GM12865 (cell line): ENCODE measurements around the gene LBH.

Source experiments
- DNase-seq: peaks from one replicate; pipeline ENCODE4 v3.0.0; 2010; ENCODE audit warnings: low read depth
- H3K4me3 ChIP-seq: 2 replicates; pipeline ENCODE4 v1.5.1; 2011; ENCODE audit warnings: mild to moderate bottlenecking, low read depth, low read length, control low read depth
- TF ChIP-seq, protein P1 (sequence below): IDR thresholded peaks from 2 replicates; pipeline ENCODE4 v1.5.1; 2011; ENCODE audit warnings: low read length, control low read depth, low read depth, inconsistent platforms; ENCODE audit not compliant: insufficient read depth; ENCODE audit errors: missing control alignments

The LBH gene

DNA sequence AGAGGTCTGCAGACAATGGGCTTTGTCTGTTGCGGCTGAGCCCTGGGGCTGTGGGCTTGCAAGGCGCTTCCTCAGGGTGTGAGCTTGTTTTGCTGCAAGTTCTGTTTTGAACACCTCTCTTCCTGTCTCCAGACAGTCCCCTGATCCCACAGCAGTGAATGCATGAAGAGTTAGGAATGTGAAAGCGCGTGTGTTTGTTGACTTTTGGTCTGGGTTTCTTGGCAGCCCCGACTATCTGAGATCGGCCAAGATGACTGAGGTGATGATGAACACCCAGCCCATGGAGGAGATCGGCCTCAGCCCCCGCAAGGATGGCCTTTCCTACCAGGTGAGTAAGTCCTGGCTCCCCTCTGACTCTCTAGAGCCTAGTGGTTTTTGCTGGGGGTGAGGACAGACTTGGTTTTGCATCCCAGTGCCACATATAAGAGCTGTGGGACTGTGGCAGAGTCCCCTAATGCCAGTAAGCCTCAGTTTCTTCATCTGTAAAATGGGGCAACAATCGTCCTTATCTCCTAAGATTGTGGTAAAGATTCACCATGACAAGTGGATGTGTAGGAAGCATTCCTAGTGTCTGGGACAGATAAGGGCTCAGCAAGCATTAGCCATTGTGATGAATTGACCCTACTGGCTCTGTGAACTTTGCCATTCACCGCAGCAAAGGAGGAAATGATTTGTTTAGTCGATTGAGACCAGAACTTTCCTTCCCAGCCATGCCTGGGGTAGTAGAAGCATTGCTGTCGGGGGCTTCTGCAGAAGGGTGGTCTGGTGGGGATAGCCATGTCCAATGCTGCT is 3.0 kb downstream of the LBH start:
- TF ChIP-seq, protein P1, sequence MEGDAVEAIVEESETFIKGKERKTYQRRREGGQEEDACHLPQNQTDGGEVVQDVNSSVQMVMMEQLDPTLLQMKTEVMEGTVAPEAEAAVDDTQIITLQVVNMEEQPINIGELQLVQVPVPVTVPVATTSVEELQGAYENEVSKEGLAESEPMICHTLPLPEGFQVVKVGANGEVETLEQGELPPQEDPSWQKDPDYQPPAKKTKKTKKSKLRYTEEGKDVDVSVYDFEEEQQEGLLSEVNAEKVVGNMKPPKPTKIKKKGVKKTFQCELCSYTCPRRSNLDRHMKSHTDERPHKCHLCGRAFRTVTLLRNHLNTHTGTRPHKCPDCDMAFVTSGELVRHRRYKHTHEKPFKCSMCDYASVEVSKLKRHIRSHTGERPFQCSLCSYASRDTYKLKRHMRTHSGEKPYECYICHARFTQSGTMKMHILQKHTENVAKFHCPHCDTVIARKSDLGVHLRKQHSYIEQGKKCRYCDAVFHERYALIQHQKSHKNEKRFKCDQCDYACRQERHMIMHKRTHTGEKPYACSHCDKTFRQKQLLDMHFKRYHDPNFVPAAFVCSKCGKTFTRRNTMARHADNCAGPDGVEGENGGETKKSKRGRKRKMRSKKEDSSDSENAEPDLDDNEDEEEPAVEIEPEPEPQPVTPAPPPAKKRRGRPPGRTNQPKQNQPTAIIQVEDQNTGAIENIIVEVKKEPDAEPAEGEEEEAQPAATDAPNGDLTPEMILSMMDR, result no peak
- DNase-seq, result peak; percentile 17
- no peak overlapping the region for H3K4me3 ChIP-seq

DNA sequence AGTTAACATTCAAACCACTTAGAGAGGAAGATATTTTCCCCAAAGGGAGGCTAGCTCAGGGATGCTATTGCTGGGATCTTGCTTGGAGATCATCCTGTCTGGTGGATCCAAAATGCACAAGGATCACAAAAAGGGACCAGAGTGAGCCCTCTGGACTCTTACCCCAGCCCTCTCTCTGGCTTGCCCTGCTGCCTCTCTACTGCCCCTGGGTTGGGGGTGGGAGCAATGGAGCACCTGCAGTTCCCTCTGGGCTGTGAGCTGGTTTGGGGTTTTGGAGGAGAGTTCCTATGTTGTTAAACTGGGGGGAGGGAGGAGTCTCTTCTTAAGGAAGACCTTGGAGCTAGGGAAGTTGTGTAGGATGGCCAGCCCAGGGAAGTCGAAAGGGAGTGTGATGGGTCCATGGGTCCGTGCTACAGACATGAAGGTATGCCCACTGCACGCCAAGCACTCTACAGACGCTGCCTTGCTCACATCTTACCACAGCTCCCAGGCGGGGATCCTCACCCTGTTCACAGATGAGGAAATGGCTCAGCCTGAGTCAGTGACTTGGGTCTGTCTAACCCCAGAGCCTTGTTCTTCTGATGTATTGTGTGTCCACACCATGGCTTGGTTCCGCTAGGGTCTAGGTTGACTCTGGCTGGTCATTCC is 3.8 kb downstream of the LBH start:
- TF ChIP-seq, protein P1, result no peak
- H3K4me3 ChIP-seq, result no peak overlapping the region
- DNase-seq, result no peak

DNA sequence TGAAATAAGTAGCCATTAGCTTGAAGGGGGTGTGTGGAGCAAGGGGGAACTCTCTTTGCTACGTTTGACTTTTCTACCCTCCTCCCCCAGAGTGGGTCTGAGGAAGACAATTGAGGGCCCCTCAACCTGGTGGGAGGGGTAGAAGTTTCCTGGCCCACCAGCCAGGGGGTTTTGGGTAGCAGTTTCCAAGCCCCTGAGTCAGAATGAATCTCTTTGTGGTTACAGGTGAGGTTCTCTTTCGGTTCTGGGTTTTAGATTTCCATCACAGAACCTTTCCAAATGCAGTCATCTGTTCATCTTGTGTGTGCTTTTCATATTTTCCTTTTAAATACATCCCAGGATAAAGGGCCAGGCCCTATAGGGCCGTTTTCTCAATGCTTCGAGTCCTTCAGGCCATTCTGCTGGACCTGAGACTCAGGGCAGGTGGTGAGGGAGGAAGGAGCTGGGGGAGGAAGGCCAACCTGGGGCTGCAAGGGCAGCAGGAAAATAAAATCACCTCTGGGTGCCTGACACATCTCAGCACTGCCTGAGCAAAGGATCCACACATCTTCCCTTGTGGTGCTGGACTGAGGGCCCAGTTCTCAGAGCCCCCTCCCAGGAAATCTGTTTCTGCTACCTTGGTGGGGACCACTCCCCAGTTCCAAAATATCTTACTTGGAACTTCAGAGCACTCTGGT is 4.7 kb downstream of the LBH start:
- peak; percentile 52 for DNase-seq
- TF ChIP-seq, protein P1, result no peak
- no peak overlapping the region for H3K4me3 ChIP-seq

DNA sequence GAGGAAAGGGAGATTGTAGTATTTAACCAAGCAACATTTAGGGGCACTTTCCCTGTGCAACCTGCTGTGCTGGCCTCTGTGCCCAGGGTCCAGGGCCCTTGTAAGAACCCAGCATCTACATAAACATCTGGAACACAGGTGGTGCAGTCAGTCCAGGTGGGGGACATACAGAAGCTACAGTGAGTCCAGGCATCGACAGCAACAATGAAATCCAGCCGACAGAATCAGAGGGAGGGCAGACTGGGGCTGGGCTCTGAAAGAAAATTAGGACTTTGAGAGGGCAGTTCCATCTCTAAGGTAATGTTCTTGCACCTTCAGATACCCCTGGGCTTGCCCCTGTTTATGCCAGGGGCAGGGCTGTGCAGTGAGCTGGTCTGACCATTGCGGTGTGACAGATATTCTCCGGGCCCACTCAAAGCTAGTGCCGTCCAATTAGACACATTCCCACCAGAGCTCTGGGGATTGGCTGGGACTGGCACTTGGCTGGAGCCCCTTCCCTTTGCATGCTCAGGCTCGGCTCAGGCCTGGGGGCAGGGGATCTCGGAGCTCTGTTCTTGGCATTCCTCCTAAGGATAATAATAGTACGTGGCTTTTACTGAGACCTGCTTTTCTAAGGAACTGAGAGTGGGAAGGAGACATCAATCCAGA is 5.4 kb downstream of the LBH start:
- H3K4me3 ChIP-seq, result no peak overlapping the region
- no peak for DNase-seq
- TF ChIP-seq, protein P1, result no peak

DNA sequence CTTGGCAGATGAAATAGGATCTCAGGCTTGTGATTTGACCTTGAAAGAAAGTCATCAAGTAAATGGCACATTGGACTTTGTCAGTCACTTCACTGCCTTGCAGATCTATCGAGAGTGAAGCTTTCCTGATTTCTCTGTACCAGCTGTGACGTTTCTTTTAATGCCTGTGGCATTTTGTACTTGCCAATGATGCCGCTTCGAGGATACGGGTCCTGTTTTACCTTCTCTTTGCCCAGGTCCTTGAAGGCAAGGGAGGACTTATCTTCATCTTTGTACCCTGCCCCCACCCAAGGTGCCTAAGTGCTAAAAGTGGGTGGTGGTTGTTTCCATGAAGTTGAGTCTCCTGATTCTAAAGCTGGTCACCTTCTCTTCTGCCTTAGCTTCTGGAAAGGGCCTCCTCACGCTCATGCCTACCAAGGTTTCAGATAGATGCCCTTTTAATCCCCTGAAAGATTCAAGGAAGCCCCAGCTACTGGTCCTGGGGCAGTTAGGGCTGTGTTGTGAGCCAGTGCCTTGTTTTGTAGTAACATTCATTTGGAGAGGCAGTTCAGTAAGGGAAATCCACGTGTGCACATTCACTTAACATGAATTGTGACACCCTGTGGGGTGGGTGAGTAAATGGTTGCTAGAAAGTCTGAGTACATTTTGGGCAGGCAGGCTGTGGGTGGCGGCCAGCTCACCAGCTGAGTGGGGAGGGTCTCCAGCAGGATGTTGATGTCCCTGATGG is 6.1 kb downstream of the LBH start:
- no peak for DNase-seq
- no peak overlapping the region for H3K4me3 ChIP-seq
- TF ChIP-seq, protein P1, result no peak
